PC-9 (cell line): ENCODE data around the gene SLC44A3.

Experiments used
- EZH2 ChIP-seq: fragments of 200-600 bp; sonication (generic); IDR thresholded peaks from 2 replicates; pipeline ENCODE4 v1.8.0; 2017; ENCODE audit warnings: antibody characterized with exemption, low read depth
- TF ChIP-seq, protein P1 (sequence below): fragments of 200-600 bp; sonication (generic); conservative IDR thresholded peaks from 2 replicates; pipeline ENCODE4 v1.6.1; 2017; ENCODE audit warnings: mixed run types, antibody characterized with exemption, mild to moderate bottlenecking, moderate library complexity

DNA sequence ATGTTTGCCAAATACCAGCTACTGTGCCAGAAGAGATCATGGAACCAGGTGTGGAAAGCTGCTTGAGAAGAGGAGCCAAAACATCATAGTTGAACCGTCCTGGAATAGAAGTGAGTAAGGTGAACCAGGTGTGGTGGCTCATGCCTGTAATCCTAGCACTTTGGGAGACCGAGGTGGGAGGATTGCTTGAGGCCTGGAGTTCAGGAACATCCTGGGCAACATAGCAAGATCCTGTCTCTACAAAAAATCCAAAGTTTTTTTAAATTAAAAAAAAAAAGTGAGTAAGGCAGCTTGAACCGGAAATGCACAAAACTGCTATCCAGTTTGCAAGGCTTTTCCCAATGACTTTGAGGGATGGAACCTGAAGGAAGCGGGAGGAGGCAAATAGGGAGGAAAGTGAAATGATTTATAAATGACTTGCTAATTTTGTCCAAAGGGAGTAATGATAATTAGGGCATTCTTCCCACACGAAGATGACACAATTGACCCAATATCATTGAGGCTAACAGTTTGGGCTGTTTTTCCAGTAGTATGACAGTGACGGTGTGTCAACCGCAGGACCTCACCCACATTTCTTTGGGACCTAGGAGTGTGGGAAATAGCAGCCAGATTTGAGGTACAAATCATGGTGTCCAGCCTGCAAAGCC, 108.3 kb downstream of the SLC44A3 start:
- TF ChIP-seq, protein P1, sequence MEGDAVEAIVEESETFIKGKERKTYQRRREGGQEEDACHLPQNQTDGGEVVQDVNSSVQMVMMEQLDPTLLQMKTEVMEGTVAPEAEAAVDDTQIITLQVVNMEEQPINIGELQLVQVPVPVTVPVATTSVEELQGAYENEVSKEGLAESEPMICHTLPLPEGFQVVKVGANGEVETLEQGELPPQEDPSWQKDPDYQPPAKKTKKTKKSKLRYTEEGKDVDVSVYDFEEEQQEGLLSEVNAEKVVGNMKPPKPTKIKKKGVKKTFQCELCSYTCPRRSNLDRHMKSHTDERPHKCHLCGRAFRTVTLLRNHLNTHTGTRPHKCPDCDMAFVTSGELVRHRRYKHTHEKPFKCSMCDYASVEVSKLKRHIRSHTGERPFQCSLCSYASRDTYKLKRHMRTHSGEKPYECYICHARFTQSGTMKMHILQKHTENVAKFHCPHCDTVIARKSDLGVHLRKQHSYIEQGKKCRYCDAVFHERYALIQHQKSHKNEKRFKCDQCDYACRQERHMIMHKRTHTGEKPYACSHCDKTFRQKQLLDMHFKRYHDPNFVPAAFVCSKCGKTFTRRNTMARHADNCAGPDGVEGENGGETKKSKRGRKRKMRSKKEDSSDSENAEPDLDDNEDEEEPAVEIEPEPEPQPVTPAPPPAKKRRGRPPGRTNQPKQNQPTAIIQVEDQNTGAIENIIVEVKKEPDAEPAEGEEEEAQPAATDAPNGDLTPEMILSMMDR, result no peak
- TF ChIP-seq EZH2, result no peak
